ENCODE measurements around the gene CCL2.
A peak's percentile ranks its signal among the peaks of the same experiment; 100 is the strongest.

Gene CCL2

DNA sequence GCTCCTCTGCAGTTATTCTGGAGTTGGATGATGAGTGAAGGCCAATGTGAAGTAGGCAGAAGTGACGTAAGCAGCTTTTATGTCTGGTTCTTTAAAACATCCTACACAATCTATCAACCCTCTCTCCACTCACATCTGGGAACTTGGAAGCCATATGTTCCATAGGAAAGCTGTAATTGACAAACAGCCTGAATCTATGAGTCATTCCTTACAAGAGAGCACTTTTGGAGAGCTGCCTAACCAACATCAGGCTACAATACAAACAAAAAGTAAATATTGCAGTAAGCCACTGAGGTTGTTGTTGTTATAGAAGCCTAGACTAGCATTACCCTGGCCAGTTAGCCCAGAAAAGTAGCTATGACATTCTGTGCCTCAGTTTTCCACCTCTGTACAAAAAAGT is 20.8 kb downstream of the CCL2 start:
- peak; percentile 2 for DNase-seq

DNA sequence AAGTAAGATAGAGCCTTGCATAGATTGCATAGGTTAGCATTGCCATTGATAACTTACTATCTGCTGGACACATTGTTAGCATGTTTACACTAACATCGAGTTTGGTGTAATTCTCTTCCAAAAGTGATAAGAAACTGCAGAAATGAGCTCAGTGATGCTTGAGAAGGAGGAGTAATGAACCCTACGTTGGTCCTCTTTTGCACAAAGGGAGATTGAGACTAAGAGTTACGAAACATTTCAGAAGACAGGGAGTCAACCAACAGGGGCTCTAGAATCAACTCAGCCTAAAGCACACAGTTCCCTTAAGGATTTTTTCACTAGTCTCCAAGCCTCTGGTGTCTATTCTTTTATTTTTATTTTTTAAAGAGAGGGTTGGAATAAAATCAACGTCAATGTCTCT is 21.7 kb downstream of the CCL2 start:
- DNase-seq, result no peak

DNA sequence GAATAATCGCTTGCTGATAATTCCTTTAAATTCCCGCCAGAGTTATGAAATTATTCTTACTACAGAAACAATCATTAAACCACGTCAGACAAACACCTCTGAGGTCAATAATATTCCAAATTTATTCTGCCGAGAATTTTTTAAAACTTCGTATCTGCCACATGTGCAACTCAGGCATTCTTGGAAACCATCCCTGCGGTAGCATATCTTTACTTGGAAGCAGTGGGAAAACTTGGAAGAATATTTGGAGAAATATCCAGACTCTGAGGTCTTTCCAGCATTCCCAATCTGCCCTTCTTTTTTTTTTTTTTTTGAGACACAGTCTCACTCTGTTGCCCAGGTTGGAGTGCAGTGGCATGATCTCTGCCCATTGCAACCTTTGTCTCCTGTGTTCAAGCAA is 28.5 kb downstream of the CCL2 start:
- DNase-seq, result no peak

DNA sequence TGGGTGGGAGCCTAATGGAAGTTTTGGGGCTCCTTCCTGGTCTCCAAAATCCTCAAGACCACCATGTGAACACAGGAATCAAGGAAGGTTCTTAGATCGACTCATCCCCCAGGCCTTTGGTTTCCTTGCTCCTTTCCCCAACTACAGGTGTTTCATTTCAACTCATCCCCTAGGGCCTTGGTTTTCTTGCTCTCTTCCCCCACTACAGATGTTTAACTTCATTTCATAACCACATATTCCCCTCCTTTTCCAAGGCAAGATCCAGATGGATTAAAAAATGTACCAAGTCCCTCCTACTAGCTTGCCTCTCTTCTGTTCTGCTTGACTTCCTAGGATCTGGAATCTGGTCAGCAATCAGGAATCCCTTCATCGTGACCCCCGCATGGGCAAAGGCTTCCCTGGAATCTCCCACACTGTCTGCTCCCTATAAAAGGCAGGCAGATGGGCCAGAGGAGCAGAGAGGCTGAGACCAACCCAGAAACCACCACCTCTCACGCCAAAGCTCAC is 30.3 kb downstream of the CCL2 start, which contains the start of gene CCL11:
Gene CCL11, plus strand, starts transcription at position 457 of the 507 bp plus-strand sequence. CDS start 67 bp downstream, outside the sequence.
- no peak for DNase-seq

DNA sequence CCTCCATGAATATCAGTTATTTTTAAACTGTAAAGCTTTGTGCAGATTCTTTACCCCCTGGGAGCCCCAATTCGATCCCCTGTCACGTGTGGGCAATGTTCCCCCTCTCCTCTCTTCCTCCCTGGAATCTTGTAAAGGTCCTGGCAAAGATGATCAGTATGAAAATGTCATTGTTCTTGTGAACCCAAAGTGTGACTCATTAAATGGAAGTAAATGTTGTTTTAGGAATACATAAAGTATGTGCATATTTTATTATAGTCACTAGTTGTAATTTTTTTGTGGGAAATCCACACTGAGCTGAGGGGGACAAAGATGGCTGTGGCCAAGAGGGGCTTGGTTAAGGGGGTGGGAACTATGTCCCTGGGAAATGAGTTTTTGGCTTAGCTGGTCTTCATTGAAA is 32.8 kb downstream of the CCL2 start:
- DNase-seq, result no peak

DNA sequence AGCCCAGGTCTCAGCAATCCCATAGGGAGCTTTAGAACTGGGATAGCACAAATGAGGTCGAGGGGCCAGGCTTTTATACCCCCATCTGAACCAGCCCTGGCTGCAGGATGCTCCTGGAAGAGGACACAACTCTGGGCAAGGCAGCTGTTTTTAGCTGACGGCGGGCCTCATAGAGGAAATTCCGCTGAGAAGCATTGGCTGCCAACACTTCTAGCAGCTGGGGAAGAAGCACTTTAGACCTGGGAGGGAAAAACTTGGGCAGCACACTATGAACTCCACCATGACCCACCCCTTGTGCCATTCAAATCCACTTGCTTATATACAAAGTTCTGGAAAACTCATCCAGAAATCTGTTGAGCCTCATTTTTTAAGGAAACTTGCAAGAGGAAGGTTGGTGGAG is 35.5 kb downstream of the CCL2 start:
- no peak for DNase-seq

DNA sequence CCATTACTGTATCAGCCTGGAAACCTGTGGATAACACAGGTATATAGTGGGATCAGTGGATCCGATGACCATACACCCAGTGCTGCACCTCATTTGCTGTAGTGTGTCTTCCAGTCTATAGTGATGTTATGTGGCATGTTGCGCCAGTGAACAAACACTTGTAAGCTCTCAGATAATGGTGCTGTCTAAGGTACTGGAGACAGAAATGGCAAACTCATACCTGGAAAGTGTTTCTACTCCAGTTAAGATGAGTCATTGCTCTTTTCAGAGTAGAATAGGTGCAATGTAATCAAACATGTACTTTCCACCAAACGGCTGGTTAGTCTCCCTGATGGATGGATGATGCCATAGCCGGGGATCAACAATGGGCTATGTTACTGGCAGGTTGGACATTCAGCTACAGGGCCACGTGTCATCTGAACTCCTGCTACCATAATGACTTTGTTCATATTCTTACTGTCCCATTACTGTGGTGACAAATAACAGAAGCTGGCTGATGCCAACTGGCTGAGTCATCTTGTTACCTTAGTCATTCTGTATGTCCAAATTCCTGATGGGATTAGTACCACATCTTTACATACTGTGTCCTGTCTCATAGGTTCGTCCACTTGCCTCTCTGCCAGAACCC is 36.8 kb downstream of the CCL2 start:
- peak; percentile 4 for DNase-seq

DNA sequence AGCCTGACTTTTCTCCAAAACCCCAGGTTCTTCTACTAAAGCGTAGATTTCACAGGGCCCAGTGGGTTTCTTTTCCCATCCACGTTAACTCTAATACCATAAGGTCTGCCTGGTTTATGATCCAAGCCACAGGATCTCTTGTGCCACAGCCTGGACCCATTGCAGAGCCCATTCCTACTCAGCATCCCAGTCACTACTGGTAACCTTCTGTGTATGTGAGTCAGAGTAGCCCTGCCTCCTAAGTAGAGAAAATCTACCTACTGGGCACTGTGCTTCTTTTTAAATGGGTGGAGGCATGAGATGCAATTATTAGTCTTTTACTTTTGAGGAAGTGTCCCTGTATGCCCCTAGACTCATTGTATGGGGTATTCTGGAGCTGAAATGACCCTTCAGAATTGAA is 43.9 kb downstream of the CCL2 start:
- DNase-seq, result no peak

DNA sequence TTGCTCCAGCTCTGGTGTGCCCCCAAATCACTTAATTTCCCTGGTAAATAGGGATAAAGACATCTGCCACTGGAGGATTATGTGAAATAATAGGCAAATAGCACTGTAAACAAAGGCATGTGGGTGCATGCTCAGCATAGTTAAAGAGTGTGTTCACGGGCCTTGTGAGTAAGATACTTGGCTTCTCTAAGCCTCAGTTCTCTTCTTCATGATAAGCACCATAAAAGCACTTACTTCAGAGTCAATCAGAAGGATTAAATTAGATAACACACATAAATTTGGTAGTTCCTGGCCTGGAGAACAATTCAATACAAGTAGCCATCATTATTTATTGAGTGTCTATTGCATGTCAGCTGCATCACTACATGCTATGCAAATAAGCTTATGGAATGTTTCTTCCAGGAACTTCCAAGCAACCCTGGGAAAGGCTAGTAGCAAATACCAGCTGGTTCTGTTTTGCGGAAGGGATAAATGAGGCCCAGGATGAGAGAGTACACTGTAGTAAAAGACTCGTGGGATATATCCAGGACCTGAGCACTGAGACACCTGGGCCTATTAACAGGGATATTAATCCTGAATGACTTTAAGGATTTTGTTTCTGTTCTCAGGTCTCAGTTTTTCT is 45.0 kb downstream of the CCL2 start:
- no peak for DNase-seq

DNA sequence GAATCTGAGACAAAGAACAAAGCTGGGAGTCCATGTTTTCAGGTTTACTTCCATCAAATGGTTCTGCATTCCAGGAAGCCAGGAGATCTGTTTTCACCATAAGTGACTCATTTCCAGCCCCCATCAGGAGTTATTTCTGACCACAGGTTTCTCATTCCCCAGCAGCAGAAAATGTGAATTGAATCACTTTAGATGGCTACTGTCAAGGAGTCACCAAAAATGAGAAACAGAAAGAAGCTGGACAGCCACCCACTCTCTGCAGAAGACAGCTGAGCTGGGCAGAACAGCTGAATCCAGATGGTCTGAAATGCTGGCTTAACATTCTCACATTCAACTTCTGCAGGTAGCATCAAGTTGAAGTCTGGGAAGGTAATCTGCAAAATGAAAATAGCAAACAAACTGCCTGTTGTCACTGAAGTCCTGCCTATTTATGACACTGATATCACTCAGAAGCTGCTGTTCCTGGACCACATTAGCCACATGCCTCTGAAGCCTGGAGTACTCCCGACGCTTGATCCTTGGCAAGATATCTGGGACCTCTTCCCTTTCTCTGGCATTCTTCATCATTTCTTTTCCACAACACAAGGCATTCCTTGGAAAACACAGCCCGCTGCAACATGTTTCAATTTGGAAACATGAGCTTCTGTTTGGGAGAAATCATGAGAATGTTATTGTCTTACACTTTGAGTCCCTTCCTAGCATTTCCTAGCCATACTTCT is 45.7 kb downstream of the CCL2 start:
- DNase-seq, result no peak

DNA sequence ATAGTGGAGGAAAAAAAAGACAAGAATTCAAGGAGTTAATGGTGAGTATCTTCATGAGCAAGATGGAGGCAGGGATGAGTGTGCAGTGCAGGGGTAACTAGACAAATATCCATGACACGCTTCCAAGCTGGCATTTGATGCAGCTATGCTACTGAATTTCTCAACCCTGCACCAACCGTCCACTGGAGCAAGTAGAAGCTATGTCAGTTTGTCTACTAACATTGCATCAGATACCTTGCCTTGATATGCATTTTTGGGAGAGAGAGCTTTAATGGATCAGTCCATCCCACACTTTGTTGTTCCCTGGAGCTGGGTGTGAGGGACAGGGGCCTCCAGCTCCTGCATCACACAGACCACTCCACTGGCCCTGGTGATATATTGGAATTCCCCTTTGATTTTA is 46.9 kb downstream of the CCL2 start:
- DNase-seq, result no peak

DNA sequence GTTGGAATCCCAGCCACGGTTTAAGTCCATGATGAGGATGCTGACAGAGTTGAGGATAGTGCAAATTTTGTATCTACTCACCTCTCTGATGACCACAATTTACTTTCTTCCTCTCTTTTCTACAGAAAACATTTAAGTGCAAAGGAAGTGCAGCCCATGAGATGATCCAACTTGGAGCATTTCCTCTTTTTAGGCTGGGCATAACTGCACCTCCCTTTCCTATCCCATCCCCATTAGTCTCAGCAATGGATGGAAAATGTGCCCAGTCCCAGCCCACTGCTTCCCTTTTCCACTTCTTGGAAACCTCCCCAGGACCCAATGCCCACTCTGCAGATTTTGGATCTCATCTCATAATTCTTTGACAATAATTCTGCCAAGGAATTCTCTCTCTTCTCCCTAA is 47.6 kb downstream of the CCL2 start:
- no peak for DNase-seq

DNA sequence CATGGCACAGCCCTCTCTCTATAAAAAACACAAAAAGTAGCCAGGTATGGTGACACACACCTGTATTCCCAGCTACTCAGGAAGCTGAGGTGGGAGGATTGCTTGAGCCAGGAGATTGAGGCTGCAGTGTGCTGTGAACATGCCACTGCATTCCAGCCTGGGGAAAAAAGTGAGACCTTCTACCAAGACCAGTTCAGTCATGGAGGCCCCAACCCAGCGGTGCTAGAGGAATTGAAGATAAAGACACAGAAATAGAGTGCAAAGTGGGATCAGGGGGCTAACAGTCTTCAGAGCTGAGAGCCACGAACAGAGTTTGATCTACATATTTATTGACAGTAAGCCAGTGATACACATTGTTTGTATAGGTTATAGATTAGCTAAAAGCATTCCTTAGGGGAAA is 48.5 kb downstream of the CCL2 start:
- no peak for DNase-seq

DNA sequence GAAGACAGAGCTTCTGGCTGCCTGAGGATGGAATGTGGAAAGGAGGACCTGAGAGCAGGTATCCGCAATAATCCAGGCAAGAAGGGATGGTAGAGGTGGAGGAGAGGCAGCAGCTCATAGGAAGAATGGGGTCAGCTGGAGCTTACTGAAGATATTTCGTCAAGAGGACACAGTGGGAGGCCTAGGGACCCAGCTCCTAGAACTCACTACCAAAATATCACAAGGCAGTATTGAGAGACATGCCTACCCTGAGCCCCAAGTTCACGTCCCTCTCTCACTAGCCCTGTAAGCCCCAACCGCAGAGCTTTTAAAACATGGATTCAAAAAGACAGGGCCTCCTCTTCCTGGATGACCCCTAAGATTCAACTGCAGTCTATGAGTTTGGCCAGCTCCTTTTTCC is 50.0 kb downstream of the CCL2 start:
- no peak for DNase-seq

DNA sequence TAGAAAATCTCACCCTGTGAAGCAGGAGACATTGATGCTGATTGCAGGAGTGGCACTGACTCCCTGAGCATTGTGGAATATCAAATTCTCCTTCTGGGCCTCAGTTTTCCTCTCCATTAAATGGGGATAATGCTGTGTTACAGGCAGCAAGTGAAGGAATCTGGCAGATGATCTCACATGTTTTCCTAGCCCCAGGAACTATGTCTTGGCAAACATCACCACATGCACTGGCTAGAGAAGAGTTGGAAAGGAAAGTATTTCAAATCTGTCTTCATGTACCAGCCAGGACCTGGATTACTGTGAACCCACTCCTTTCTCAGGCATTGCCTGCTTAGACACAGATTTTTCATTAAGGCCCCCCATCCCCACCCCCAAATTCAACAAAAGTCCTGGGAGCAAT is 50.5 kb downstream of the CCL2 start:
- no peak for DNase-seq

DNA sequence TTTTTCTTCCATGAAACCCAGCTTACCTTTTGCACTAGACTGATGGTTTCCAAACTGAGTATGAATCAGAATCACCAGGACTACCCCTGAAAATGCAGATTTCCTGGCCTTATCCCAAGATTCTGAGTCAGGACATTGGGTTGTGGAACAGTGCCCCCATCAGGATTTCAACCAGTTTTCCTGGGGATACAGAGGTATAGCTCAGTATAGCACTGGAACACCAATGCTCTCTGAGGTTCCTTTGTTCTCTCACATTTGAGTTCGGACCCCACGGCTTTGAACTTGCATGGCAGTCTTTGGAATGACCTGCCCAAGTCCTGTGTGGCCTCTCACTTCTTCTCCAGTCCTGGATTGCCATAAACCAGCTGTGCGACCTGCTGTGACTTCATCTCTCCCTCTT is 51.4 kb downstream of the CCL2 start:
- no peak for DNase-seq
